ENCODE measurements around the gene NEURL1.
"Not testable (repeated sequence)": the region's sequence is repeated elsewhere in the genome, so short reads cannot be mapped to it uniquely, and the experiment has no call there.

NEURL1 gene

DNA sequence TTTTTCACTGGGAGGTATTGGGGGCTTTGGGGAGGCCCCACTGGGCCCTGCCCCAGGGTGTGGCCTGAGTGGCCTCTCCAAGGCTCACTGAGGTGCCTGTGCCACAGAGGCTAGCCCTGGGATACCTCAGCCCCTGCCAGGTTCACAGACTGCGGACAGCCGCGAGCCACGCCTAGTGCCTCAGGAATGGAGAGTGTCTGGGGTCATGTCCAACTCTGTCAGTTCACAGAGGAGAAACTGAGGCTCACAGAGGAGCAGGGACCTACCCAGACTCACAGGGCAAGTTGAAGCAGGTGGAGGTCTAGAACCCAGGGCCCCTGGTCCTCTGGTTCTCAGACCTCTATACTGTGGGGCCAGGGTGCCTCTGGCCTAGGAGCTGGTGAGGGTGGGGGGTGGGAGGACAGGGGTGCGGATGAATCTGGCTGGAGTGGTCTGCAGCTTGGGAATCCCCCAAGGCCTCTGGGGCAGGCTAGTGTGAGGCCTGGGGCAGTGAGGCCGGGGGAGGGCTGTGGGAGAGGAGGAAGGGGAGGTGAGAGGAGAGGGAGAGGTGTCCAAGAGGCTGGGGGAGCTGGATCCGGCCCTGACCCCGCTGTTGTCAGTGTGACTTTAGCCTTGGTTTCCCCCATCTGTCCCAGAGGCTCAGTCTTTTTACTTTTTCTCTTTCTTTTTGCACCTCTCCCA is 20.0 kb downstream of the NEURL1 start:
- DNase-seq (ENCODE audit: low spot score) (no peak), FAIRE-seq (no peak)

- DNase-seq (ENCODE audit: low spot score) (no peak), FAIRE-seq (no peak)
Observed at GRCh38 chr10:103514244-103514643, 20.7 kb downstream of the NEURL1 start.

DNA sequence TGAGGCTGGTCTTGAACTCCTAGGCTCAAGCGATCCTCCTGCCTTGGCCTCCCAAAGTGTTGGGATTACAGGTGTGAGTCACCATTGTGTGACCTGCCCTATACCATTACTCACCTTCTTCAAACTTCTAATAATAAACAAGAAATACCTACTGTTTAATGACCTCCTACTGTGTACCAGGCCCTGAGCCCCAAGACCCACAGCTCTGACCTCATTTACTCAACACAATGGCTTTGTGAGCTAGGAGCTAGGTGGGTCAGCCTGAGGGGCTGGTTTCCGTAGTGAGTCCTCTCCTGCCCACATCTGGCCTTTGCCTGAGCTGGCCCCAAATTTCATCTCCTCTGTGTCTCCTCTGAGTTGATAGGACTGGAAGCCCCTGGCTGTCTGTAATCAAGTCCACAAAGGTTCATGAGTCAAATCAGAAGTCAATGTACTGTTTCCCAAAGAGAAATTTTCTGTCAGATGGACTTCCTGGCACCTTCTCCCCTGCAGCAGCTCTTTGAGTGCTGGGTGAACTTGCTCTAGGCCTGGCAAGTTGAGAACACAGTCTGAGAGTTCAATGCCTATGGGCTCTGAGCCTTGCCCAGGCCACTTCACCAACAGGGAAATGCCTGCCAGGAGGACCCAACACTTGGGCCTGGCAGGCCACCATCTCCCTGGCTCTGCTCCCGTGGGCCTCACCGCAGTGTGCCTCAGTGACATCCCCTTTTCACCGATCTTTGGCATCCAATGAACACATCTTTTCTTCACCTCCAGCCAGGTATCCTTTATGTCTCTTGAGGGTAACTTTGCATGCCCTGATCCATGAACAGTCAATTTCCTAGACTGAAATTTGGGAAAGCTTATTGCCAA is 24.0 kb downstream of the NEURL1 start:
- no peak for DNase-seq (ENCODE audit: low spot score)
- FAIRE-seq: no peak

GRCh38 chr10:103519798-103520197 is 26.3 kb downstream of the NEURL1 start:
- no peak for DNase-seq (ENCODE audit: low spot score)

GRCh38 chr10:103522006-103522405 is 28.5 kb downstream of the NEURL1 start:
- DNase-seq (ENCODE audit: low spot score): not testable (repeated sequence)

More at GRCh38 chr10:103519798-103520197, 26.3 kb downstream of the NEURL1 start:
- FAIRE-seq: no peak

DNA sequence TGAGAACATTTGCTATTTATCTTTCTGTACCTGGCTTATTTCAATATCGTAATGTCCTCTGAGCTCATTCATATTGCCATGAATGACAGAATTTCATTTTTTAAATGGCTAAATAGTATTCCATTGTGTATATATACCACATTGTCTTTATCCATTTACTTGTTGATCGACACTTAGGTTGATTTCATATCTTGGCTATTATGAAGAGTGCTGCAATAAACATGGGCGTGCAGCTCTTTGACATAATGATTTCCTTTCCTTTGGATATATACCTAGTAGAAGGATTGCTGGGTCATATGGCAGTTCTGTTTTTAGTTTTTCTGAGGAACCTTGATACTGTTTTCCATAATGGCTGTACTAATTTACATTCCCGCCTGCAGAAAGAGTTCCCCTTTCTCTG is 30.2 kb downstream of the NEURL1 start:
- no peak for FAIRE-seq
- DNase-seq (ENCODE audit: low spot score): no peak

More at GRCh38 chr10:103522006-103522405, 28.5 kb downstream of the NEURL1 start:
- FAIRE-seq: not testable (repeated sequence)

DNA sequence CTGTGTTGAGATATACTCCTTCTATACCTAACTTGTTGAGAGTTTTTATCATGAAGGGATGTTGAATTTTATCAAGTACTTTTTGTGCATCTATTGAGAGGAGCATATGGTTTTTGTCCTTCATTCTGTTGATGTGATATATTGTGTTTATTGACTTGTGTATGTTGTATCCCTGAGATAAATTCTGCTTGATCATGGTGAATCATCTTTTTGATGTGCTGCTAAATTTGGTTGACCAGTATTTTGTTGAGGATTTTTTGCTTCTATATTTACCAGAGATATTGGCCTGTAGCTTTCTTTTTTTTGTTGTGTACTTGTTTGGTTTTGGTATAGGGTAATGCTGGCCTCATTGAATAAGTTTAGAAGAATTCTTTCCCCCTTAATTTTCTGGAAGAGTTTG is 32.4 kb downstream of the NEURL1 start:
- DNase-seq (ENCODE audit: low spot score): no peak
- no peak for FAIRE-seq

GRCh38 chr10:103527476-103527875 is 34.0 kb downstream of the NEURL1 start:
- not testable (repeated sequence) for FAIRE-seq
- DNase-seq (ENCODE audit: low spot score): peak; percentile 54

GRCh38 chr10:103528549-103528948 is 35.0 kb downstream of the NEURL1 start:
- DNase-seq (ENCODE audit: low spot score): no peak
- no peak for FAIRE-seq

- FAIRE-seq: no peak
- no peak for DNase-seq (ENCODE audit: low spot score)
Observed at GRCh38 chr10:103529539-103529938, 36.0 kb downstream of the NEURL1 start.

GRCh38 chr10:103533827-103534226 is 40.3 kb downstream of the NEURL1 start:
- DNase-seq (ENCODE audit: low spot score): no peak
- FAIRE-seq: no peak

DNA sequence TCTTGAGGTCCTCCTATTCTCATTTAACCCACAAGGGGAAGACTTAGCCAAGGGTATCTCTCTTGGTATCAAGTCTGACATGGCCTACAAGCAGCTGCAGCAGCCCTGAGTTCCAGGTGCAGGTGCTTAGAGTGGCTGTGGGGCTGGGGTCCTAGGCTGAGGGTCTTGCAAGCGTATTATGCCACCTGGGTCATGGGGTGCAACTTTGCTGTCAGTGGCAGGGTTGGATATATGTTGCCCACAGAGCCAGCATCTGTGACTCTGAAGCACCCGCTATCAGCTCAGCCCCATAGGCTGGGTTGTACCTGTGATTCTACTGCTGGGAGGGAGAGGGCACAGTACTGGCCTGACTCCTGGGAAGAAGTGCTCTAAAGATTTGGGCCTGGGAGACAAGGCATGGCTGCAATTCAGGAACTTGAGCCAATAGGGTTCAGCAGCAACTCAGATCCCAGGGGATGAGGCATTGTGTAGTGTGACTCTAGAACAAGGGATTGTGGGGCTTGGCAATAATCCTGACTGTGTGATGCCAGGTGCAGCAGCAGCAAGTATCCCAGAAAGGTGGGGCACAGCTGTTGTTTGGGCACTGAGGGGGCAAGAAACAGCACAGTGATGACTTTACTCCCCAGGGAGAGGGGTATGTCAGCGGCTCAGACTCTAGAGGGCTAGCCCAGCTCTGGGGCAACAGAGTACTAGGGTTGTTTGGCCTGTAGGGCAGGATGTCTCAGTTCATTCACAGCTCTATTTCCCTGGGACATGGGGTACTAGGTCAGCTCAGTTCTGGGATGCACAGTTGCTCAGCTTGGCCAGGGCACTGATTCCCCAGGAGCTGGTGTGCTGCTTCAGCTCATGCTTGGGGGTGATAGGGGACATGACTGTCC is 41.4 kb downstream of the NEURL1 start:
- no peak for DNase-seq (ENCODE audit: low spot score)
- peak; percentile 42 for FAIRE-seq

DNA sequence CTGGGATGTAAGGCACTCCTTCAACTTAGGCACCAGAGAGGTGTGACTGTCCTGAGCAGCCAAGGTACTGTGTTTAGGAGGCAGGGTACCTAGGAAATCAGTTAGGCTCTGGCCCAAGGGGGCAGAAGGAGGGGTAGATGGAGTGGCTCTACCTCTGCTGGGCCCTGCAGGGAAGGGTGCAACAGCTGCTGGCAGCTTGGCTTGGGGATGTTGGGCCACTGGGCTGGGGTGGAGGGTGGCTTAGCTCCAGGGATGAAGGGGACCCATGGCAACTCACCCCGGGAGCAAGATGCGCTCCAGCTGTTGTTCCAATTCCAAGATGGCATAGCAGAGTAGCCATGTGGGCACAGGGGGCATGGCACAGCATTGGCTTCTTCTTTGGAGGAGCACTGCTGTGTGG is 42.1 kb downstream of the NEURL1 start:
- no peak for DNase-seq (ENCODE audit: low spot score)
- FAIRE-seq: no peak

- FAIRE-seq (no peak), DNase-seq (ENCODE audit: low spot score) (no peak)
Observed at GRCh38 chr10:103539751-103540150, 46.2 kb downstream of the NEURL1 start.

DNA sequence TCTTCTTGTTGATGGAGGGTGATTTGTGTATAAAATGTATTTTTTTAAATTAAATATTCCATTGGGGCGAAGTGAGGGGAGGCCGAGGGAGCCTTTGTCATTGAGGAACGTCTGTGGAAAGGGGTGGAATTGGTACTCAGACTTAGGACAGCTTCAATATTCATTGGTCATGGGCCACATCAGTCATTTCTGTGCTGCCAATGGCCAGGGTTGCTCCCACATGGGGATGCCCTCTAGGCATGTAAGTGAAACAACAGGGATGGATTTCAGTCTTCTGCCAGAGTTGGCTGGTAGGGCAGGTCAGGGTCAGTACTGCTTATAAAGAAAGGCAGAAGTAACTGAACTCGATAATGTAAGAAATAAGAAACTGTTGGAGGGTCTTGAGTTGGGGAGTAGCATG is 47.2 kb downstream of the NEURL1 start:
- DNase-seq (ENCODE audit: low spot score) (no peak), FAIRE-seq (no peak)

DNA sequence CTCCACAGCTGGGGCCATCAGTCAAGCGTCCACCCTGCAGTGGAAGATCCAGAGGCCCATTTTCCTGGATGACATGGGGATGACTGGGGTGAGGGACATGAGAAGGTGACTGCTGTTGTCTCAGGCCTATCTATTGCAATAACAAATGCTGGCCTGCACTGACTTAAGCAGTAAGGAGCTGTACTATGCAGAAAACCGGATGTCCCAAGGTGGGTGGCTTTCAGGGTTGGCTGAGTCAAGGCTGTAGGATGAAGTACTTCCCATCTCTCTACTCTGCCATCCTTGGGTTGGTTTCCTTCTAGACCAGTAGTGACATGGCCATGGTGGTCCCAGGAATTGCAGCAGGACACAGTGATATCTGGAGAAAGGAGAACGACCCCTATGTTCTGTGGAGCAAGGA is 48.1 kb downstream of the NEURL1 start:
- FAIRE-seq: no peak
- DNase-seq (ENCODE audit: low spot score): no peak

DNA sequence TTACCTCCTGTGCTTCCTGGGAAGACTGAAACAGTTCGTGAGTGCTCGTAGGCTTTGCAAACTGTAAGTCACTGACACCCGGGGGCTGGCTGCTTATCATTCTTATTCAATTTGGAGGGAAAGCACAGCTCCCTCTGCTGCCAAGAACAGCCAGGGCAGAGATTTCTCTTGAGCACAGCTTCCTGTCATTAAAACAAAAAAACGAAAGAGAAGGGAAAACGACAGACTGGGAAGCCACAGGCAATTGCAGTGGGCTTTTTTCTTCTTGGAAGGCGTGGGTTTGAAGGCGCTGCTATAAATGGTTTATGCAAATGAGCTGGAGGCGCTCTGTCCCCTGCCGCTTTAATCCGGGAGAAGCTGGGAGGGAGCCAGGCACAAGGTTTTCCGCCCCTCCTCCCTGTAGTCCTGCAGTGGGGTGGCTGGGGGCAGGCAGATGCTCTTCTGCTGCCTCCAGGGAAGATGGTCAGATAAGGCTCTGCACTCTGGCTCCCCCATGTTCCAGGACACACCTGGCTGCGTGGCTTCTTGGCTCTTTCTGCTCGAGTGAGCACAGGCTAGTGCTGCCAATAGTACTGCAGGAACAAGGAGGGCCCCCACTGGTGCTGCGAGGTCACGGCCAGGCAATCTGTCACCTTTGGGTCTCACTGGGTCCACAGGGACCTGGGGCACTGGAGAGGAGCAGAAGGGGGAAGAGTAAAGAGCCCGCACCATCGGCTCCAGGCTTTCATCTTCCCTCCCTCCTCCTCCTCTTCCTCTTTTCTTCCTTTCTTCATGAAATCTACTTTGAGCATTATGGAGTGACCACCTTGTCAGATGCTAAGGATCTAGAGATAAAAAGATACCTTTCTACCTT is 49.5 kb downstream of the NEURL1 start:
- DNase-seq (ENCODE audit: low spot score) (peak; percentile 59), FAIRE-seq (no peak)

GRCh38 chr10:103543617-103544525 is 50.4 kb downstream of the NEURL1 start:
- FAIRE-seq (peak; percentile 23), DNase-seq (ENCODE audit: low spot score) (no peak)

DNA sequence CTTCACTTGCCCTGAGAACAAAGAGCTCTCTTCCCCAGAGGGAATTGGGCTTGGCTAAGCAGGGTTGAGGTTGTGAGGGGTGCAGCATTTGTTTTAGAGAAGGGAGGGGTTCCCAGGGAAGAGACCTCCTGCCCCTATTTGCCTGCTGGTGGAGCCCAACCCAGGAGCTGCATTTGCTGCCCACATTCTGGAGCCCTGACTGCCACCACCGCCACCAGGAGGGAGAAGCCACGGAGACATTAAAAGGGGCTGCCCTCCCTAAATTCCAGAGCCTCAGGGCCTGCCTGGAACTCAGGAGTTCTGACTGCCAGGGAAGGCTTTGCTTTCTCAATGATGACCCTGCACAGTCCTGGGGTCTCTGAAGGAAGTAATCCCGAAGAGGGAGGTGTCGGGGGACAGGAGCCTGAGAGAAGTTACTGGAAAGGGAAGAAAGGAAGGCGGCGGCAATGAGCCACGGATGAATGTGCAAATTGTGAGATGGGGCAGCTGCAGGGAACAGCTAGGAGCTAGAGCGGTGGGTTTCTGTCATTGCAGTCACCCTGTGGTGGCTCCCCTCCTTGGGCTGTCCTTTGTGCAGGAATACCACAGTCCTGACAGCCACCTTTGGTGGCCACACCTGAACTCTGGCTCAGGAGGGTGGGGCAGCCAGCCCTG is 51.3 kb downstream of the NEURL1 start:
- FAIRE-seq (no peak), DNase-seq (ENCODE audit: low spot score) (no peak)
